Upper lobe of left lung (tissue), 4 donors: ENCODE data around the gene DRC7.

Source experiments
- CTCF ChIP-seq, 6 experiments: fragments of 450-650 bp in 4 of 6; fragments of 200-600 bp in 2 of 6; sonication (generic) in 2 of 6; IDR thresholded peaks; one replicate each; pipeline ENCODE4 v1.5.1; 2016 to 2019; ENCODE audit warnings: antibody characterized with exemption in 6 of 6
- EP300 ChIP-seq, 4 donors: sonication (generic); formaldehyde crosslinking; IDR thresholded peaks; one replicate each; pipeline ENCODE4 v1.5.1; 2017; ENCODE audit warnings: antibody characterized with exemption in 4 of 4, control low read depth in 2 of 4
- POLR2A ChIP-seq, 4 donors: fragments of 450-650 bp; IDR thresholded peaks; one replicate each; pipeline ENCODE4 v1.5.1; 2016 to 2017; ENCODE audit warnings: antibody characterized with exemption in 4 of 4, mild to moderate bottlenecking in 2 of 4
- POLR2AphosphoS5 ChIP-seq, 2 donors: sonication (generic); formaldehyde crosslinking; IDR thresholded peaks; one replicate each; pipeline ENCODE4 v1.5.1; 2017; ENCODE audit warnings: antibody characterized with exemption in 2 of 2

- TF ChIP-seq CTCF (IDR thresholded peaks at IDR 0.05) (no peak), POLR2A (IDR thresholded peaks at IDR 0.05) (no peak), POLR2AphosphoS5 (IDR thresholded peaks at IDR 0.05) (no peak), EP300 (IDR thresholded peaks at IDR 0.05) (no peak)
Measured at GRCh38 chr16:57675741-57676551, 18.7 kb upstream of the DRC7 start.
